ENCODE data around the gene RHBG. TPM values are rescaled to one million over a fixed set of nuclear protein-coding genes. Genes with fewer than 3 reads are reported as not detected.

The RHBG gene
- total and polyA plus RNA-seq, 2 experiments from 2014 or later, result 1.2 to 1.6 TPM

DNA sequence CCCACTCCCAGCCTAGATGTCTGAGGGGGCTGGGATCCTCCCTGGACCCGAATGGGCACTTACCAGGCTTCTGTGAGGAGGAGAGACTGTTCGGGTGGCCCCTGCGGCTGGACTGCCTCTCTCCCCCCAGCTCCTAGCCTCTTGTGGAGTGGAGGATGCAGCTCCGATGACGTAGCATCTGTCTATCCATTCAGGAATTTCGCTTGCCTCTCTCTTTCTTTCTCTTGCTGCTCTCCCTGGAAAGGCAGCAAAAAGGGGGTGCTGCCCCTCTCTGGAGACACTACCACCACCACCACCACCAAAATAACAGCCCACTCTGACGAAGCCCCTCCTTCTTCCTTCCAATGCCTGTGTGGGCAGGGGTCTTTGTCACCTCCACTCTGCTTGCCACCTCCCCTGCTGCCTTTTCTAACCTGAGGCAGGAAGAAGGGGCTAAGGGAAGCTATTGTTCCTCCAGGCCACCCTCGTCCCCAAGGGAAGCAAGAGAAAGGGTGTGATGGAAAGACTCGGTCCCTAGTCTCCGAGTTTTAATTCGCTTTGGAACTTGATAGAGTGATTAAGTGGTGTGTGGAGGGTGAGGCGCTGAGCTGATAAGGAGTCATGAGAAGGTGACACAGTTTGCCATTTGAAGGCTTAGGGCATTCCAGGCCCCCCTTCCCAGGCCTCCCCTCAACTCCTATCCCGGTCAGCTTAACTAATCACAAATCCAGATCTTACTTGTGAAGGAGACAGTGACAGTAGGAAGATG, 60.5 kb downstream of the RHBG start:
- no peaks in the 10 kb centered on the region for H3K9me2 ChIP-seq (ENCODE audit: insufficient read depth)
- peak overlapping the region; percentile 72 for H3K4me2 ChIP-seq
- H3K27me3 ChIP-seq (ENCODE audit: insufficient read depth), result peaks cover 100% of the 10 kb centered on the region
- H3K4me3 ChIP-seq, result peak overlapping the region; percentile 48
- H3K79me2 ChIP-seq (replicated peaks; ENCODE audit: insufficient read depth), result no peaks in the 10 kb centered on the region
- H3K9me3 Mint-ChIP-seq, result no peaks in the 10 kb centered on the region
- no peaks in the 10 kb centered on the region; the same call in 1 of the 2 replicates for H3K36me3 ChIP-seq (ENCODE audit: insufficient read depth)
- H3K27ac Mint-ChIP-seq, result no peak overlapping the region
- H3K27ac ChIP-seq (ENCODE audit: low read depth), result no peak overlapping the region
- peaks cover 31% of the 10 kb centered on the region for H3F3A ChIP-seq (replicated peaks; ENCODE audit: low read depth)
- H3K4me1 Mint-ChIP-seq, result peaks cover 45% of the 10 kb centered on the region
- H3K27me3 Mint-ChIP-seq (ENCODE audit: insufficient read depth, low read depth, poor library complexity), result peaks cover 89% of the 10 kb centered on the region
- peak overlapping the region; percentile 20 for H2AFZ ChIP-seq
- H3K4me3 Mint-ChIP-seq, result peak overlapping the region; percentile 60
- DNase-seq (ENCODE audit: low spot score) (peak; percentile 66), ATAC-seq (peak; percentile 12)
- H4K20me1 ChIP-seq (replicated peaks; ENCODE audit: insufficient read depth), result peaks cover 22% of the 10 kb centered on the region
- H3K4me1 ChIP-seq (ENCODE audit: insufficient read depth), result peaks cover 50% of the 10 kb centered on the region
- TF ChIP-seq EZH2 (IDR thresholded peaks at IDR 0.05; ENCODE audit: low read depth, unreplicated experiment) (peak; percentile 77), ZNF462 (CRISPR knock-in tag; IDR thresholded peaks at IDR 0.05) (no peak), CTCF (conservative IDR thresholded peaks at IDR 0.05; ENCODE audit: low read depth in 2 of 2) (no peak), JUNB (IDR thresholded peaks at IDR 0.05; ENCODE audit: unreplicated experiment) (no peak), ZNF331 (CRISPR knock-in tag; IDR thresholded peaks at IDR 0.05; ENCODE audit: low read depth) (no peak), ZNF114 (CRISPR knock-in tag; IDR thresholded peaks at IDR 0.05) (no peak), POLR2AphosphoS5 (IDR thresholded peaks at IDR 0.05; ENCODE audit: low read depth) (no peak), CREB1 (CRISPR knock-in tag; IDR thresholded peaks at IDR 0.05; ENCODE audit: low read depth) (peak; percentile 71), NANOG (IDR thresholded peaks at IDR 0.05; ENCODE audit: borderline replicate concordance) (no peak)
- TF ChIP-seq, protein P1, sequence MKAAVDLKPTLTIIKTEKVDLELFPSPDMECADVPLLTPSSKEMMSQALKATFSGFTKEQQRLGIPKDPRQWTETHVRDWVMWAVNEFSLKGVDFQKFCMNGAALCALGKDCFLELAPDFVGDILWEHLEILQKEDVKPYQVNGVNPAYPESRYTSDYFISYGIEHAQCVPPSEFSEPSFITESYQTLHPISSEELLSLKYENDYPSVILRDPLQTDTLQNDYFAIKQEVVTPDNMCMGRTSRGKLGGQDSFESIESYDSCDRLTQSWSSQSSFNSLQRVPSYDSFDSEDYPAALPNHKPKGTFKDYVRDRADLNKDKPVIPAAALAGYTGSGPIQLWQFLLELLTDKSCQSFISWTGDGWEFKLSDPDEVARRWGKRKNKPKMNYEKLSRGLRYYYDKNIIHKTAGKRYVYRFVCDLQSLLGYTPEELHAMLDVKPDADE (IDR thresholded peaks at IDR 0.05), result no peak
- TF ChIP-seq, protein P2, sequence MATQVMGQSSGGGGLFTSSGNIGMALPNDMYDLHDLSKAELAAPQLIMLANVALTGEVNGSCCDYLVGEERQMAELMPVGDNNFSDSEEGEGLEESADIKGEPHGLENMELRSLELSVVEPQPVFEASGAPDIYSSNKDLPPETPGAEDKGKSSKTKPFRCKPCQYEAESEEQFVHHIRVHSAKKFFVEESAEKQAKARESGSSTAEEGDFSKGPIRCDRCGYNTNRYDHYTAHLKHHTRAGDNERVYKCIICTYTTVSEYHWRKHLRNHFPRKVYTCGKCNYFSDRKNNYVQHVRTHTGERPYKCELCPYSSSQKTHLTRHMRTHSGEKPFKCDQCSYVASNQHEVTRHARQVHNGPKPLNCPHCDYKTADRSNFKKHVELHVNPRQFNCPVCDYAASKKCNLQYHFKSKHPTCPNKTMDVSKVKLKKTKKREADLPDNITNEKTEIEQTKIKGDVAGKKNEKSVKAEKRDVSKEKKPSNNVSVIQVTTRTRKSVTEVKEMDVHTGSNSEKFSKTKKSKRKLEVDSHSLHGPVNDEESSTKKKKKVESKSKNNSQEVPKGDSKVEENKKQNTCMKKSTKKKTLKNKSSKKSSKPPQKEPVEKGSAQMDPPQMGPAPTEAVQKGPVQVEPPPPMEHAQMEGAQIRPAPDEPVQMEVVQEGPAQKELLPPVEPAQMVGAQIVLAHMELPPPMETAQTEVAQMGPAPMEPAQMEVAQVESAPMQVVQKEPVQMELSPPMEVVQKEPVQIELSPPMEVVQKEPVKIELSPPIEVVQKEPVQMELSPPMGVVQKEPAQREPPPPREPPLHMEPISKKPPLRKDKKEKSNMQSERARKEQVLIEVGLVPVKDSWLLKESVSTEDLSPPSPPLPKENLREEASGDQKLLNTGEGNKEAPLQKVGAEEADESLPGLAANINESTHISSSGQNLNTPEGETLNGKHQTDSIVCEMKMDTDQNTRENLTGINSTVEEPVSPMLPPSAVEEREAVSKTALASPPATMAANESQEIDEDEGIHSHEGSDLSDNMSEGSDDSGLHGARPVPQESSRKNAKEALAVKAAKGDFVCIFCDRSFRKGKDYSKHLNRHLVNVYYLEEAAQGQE (IDR thresholded peaks at IDR 0.05; ENCODE audit: unreplicated experiment), result no peak
- no peaks in the 10 kb centered on the region for H3K36me3 Mint-ChIP-seq (ENCODE audit: low read depth)

Measured in GM23338 (cell line).